ENCODE data around the gene DDR2.

Gene DDR2

DNA sequence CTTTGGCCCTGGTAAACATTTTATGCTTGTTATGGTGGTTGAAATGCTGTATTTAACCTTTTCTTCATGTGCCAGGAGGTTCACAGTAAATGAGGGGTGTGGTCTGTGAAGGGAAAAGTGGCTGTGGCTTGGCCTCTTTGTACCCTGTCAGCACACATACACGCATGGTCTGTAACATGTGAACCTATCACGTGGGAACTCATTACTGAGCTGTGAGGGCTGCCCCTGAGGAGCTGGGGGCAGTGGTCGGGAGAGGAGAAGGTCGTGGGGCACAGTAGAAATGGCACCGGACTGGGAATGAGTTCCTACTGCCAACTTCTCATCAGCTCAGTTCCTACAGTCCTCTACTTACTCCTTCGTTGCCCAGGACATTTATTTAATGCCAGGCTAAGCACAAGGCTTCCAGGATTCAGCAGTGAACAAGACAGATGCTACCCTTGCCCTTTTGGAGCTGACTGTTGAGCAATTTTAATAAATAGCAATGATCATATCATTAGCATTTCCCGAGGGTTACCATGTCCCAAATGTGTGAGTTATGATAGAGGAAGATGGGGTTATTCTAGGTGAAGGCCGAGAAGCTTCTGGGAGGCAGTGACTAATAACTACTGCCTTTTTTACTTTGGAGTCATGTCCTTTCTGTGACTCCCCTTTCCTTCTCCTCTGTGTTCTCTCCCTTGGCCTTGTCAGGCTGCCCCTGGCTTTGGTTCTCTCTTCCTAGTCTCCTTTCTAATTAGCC is 38.8 kb downstream of the DDR2 start:
- DNase-seq (ENCODE audit: low spot score in 2 of 2) = no peak
- Histone ChIP-seq H3K4me1 (no peaks in the 10 kb centered on the region), H3K4me3 (no peak overlapping the region), H3K27me3 (ENCODE audit: low read depth) (no peaks in the 10 kb centered on the region), H3K9me3 (no peaks in the 10 kb centered on the region), H3K36me3 (replicated peaks) (no peaks in the 10 kb centered on the region)
- in situ Hi-C loops (cut with MboI; ENCODE audit: low sequenced_read_pairs) = no loop called here

DNA sequence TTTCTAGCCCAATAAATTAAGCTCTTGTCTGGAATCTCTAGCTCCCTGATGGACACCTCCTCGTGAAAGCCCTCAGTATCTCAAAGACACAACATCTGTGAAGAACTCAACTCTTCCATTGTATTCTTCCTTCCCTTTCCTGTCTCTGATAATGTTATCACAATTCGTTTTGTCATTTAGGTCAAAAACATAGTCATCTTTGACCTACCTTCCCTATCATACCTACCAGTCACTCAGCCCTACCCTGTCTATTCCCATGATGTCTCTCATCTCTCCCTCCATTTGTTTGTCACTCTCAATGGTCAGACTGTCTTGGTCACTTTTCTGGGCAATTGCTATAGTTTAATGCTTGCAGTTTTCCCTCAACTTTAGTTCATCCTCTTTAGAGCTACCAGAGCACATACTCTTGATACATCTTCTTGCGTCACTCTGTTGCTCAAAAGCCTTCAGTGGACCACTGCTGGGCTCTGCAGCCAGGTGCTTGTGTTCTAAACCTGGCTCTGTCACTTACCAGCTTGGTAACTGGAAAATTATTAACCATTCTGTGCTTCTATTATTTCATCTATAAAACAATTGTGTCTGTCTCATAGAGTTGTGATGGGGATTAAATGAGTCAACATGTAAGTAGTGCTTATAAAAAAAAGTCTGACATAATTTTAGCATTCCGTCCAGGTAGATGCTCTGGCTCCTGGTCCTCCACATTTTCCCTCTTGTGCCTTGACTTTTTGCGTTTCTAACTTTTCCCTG is 39.6 kb downstream of the DDR2 start:
- no peak for DNase-seq (ENCODE audit: low spot score in 2 of 2)
- Histone ChIP-seq H3K27me3 (ENCODE audit: low read depth) (no peaks in the 10 kb centered on the region), H3K9me3 (no peaks in the 10 kb centered on the region), H3K36me3 (replicated peaks) (no peaks in the 10 kb centered on the region), H3K4me3 (no peak overlapping the region), H3K4me1 (no peaks in the 10 kb centered on the region)
- in situ Hi-C loops (cut with MboI; ENCODE audit: low sequenced_read_pairs) = no loop called here

DNA sequence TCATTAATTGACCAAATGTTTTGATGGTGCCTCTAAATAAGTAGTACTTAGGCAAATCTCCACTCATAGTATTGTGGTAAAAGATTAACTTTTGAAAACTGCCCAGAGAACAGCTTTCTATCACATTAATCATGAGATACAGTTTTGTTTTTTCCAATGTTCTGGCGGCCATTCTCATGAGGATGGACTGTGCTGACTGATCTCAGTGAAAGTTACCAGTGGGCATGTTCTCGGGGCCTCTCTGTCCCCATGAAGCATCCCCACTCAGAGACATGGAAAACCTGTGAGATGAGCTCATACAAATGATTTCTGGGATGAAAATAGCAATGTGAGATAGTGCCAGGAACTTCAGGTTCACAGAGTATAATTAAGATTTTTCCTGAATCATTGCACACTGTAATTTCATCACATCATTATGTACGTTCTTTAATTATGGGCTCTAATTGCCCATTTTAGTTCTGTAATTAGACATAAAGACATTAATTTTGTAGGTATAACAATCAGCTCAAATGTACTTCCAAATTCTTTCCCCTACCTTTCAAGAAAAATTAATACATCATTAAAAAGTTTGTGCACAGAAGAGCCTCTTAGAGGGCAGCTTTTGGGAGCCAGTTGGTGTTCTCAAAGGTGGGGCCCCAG is 40.5 kb downstream of the DDR2 start:
- no peak for DNase-seq (ENCODE audit: low spot score in 2 of 2)
- H3K36me3 ChIP-seq (replicated peaks) = no peaks in the 10 kb centered on the region
- no peak overlapping the region for H3K4me3 ChIP-seq
- no peaks in the 10 kb centered on the region for H3K9me3 ChIP-seq
- H3K4me1 ChIP-seq = no peaks in the 10 kb centered on the region
- H3K27me3 ChIP-seq (ENCODE audit: low read depth) = no peaks in the 10 kb centered on the region
- in situ Hi-C loops (cut with MboI; ENCODE audit: low sequenced_read_pairs) = no loop called here

DNA sequence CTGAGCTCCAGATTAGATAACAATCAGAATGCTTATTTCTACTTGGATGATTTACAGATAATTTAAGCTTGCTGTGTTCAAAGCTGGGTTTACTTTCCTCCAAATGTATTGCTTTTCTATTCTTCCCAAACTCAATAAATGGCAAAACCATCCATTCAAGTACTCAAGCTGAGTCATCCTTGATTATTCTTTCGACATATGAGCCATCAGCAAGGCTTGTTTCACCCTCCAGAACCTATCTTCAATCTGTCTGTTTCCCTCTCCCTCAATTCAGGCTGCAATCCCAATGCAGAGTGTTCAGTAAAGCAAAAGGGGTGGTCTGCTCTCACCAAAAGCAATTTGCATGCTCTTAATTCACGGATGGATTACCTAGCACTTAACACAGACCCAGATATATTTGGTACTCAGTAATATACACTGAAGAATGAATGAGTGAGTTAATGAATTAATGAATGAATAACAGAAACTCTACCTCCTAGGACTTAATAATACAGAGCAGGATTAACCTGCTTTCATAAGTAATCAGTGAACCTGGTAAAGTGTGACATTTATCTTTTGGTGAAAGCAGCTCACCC is 41.9 kb downstream of the DDR2 start:
- no peaks in the 10 kb centered on the region for H3K27me3 ChIP-seq (ENCODE audit: low read depth)
- no peak for DNase-seq (ENCODE audit: low spot score in 2 of 2)
- no peaks in the 10 kb centered on the region for H3K36me3 ChIP-seq (replicated peaks)
- H3K4me3 ChIP-seq = no peak overlapping the region
- no peaks in the 10 kb centered on the region for H3K4me1 ChIP-seq
- no peaks in the 10 kb centered on the region for H3K9me3 ChIP-seq
- in situ Hi-C loops (cut with MboI; ENCODE audit: low sequenced_read_pairs) = no loop called here

DNA sequence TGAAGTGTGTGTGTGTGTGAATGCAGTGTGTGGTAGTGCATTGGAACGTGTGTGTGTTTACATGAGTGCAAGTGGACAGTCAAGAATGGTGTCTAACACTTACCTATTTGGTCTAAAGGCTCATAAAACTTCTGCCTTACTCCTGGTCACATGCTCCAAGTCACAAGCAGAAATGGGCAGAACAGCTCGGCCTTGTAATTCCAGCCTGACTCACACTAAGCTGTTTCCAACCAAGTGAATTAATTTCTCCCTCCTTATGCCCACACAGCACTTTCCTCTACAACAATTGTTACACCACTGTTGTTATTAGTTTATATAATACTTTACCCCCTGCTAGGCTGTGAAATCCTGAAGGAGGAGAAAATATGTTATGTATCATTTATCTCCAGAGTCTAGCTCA is 43.8 kb downstream of the DDR2 start:
- Histone ChIP-seq H3K9me3 (no peaks in the 10 kb centered on the region), H3K36me3 (replicated peaks) (no peaks in the 10 kb centered on the region), H3K4me3 (no peak overlapping the region), H3K4me1 (no peaks in the 10 kb centered on the region), H3K27me3 (ENCODE audit: low read depth) (no peaks in the 10 kb centered on the region)
- no peak for DNase-seq (ENCODE audit: low spot score in 2 of 2)
- in situ Hi-C loops (cut with MboI; ENCODE audit: low sequenced_read_pairs) = no loop called here

DNA sequence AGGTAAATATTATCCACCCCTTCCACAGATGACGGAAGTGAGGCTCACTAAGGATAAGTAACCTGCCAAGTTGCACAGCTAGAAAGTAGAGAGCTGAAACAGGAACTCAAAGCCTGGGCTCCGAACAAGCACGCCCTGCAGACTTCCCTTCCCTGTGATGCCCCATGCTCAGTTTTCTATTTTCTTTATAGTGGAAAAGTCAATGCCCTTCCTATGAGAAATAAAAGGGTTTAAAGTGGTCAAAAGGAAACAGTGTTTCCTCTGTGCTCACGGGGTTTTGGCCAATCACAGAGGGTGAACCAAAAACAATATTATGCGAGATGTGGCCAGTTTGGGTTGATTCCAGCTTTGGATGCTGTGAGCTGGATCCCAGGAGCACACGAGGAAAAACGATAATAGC is 44.5 kb downstream of the DDR2 start:
- Histone ChIP-seq H3K27me3 (ENCODE audit: low read depth) (no peaks in the 10 kb centered on the region), H3K36me3 (replicated peaks) (no peaks in the 10 kb centered on the region), H3K9me3 (no peaks in the 10 kb centered on the region), H3K4me1 (no peaks in the 10 kb centered on the region), H3K4me3 (no peak overlapping the region)
- in situ Hi-C loops (cut with MboI; ENCODE audit: low sequenced_read_pairs) = no loop called here
- no peak for DNase-seq (ENCODE audit: low spot score in 2 of 2)

DNA sequence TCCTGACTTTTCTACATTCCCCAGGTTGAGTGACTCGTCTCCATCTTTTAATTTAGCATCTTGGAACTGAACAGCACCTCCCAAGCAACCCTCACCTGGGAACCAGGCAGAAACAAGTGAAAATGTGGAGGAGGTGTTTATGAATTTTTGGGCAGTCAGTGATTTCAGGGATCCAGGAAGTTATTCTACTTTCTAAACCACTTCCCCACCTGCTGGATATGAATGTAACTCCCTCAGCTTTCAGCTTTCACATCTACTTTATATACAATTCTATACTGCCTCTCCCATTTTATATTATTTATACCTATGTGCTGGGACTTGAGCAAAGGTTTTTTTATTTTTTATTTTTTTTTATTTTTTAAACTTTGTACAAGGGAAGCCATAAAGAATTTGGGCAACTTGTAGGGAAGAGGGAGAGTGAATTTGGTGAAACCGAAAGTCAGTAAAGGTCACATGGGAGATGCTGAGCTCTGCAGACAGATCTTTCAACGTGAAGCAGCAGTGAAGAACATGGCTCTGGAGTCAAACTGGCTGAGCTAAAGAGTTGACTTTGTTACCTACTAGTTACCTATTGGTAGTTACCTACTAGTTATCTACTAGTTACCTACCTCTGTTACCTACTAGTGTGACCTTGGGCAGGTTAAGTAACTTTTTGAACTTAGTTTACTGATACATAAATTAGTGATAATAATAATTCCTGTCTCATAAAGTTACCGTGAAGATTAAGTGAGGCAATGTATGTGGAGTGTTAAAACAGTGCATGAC is 45.5 kb downstream of the DDR2 start:
- no peaks in the 10 kb centered on the region for H3K27me3 ChIP-seq (ENCODE audit: low read depth)

DNA sequence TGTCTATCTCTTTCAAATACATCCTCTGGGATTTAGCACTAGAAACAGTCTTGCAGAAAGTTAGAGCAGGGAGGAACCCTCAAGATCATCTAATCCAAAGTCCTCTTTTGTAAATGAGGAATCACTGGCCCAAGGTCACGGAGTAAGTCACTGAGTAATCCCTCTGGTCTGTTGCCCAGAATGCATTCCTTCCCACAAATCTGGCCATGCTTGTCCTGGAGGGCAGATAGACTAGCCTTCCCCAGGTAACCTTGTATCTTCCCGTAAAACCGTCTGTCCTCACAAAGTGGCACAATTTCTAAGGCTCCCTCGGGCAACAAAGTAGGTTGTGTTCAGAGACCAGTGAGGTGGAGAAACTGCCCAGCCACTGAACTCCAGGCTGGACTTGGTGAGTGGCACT is 46.2 kb downstream of the DDR2 start:
- Histone ChIP-seq H3K27me3 (ENCODE audit: low read depth) (no peaks in the 10 kb centered on the region), H3K4me1 (no peaks in the 10 kb centered on the region), H3K36me3 (replicated peaks) (no peaks in the 10 kb centered on the region), H3K4me3 (no peak overlapping the region), H3K9me3 (no peaks in the 10 kb centered on the region)
- DNase-seq (ENCODE audit: low spot score in 2 of 2) = no peak
- in situ Hi-C loops (cut with MboI; ENCODE audit: low sequenced_read_pairs) = no loop called here

More for the DNA sequence above, 45.5 kb downstream of the DDR2 start:
- no peaks in the 10 kb centered on the region for H3K4me1 ChIP-seq
- in situ Hi-C loops (cut with MboI; ENCODE audit: low sequenced_read_pairs) = no loop called here
- DNase-seq (ENCODE audit: low spot score in 2 of 2) = no peak
- no peaks in the 10 kb centered on the region for H3K9me3 ChIP-seq
- H3K4me3 ChIP-seq = no peak overlapping the region
- no peaks in the 10 kb centered on the region for H3K36me3 ChIP-seq (replicated peaks)

DNA sequence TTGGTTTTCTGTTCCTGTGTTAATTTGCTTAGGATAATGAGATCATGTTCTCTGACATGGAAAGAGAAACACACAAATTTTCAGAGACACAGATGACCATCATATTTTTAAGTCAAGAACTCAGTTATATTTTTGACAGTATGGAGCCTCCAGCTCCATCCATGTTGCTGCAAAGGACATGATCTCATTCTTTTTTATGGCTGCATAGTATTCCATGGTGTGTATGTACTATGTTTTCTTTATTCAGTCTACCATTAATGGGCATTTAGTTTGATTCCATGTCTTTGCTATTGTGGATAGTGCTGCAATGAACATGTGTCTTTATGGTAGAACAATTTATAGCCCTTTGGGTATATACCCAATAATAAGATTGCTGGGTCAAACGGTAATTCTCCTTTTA is 47.0 kb downstream of the DDR2 start:
- Histone ChIP-seq H3K9me3 (no peaks in the 10 kb centered on the region), H3K36me3 (replicated peaks) (no peaks in the 10 kb centered on the region), H3K27me3 (ENCODE audit: low read depth) (no peaks in the 10 kb centered on the region), H3K4me1 (no peaks in the 10 kb centered on the region), H3K4me3 (no peak overlapping the region)
- DNase-seq (ENCODE audit: low spot score in 2 of 2) = no peak
- in situ Hi-C loops (cut with MboI; ENCODE audit: low sequenced_read_pairs) = no loop called here

DNA sequence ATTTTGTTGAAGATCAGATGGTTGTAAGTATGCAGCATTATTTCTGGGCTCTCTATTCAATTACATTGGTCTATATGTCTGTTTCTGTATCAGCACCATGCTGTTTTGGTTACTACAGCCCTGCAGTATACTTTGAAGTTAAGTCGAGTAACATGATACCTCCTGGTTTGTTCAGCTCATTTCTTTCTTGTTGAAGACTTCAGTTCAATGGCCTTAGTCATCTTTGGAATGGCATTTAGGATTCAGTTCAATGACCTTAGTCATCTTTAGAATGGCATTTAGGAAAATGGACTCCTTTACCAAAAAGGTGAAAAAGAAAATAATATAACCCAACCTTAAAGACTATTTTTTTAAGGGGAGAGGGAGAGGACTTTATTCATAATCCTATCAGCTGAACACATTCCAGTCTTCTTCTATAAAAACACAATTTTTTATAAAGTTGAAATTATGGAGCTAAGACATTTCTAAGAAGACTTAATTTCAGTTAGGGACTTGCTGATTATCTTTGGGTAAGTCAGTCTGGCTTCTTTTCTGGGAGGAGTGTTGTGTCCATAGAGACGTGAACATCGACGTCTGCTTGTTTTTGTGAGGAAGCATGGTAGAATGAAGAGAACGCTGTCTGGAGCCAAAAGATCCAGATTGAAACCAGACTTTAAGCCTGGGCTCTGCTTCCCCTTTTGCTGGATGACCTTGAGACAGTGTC is 48.3 kb downstream of the DDR2 start:
- in situ Hi-C loops (cut with MboI; ENCODE audit: low sequenced_read_pairs) = no loop called here
- H3K4me1 ChIP-seq = no peaks in the 10 kb centered on the region
- no peaks in the 10 kb centered on the region for H3K36me3 ChIP-seq (replicated peaks)
- no peaks in the 10 kb centered on the region for H3K9me3 ChIP-seq
- no peak for DNase-seq (ENCODE audit: low spot score in 2 of 2)
- no peaks in the 10 kb centered on the region for H3K27me3 ChIP-seq (ENCODE audit: low read depth)
- no peak overlapping the region for H3K4me3 ChIP-seq

DNA sequence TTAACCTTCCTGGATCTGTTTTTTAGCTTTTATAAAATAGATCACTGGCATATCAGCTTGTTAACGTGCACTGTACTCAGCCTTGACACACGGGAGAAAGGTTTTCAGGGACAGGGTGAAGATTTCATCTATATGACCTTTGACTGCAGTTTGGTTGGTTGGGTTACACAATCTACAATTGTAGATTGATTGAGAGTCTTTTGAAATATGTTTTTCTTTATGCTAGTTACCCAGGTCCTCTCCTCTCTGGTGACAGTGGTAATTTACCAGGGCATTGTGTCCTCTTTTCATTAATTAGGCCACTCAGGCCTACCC is 48.8 kb downstream of the DDR2 start:
- no peaks in the 10 kb centered on the region for H3K36me3 ChIP-seq (replicated peaks)
- no peaks in the 10 kb centered on the region for H3K9me3 ChIP-seq
- no peak for DNase-seq (ENCODE audit: low spot score in 2 of 2)
- no peak overlapping the region for H3K4me3 ChIP-seq
- no peaks in the 10 kb centered on the region for H3K27me3 ChIP-seq (ENCODE audit: low read depth)
- H3K4me1 ChIP-seq = no peaks in the 10 kb centered on the region
- in situ Hi-C loops (cut with MboI; ENCODE audit: low sequenced_read_pairs) = no loop called here

DNA sequence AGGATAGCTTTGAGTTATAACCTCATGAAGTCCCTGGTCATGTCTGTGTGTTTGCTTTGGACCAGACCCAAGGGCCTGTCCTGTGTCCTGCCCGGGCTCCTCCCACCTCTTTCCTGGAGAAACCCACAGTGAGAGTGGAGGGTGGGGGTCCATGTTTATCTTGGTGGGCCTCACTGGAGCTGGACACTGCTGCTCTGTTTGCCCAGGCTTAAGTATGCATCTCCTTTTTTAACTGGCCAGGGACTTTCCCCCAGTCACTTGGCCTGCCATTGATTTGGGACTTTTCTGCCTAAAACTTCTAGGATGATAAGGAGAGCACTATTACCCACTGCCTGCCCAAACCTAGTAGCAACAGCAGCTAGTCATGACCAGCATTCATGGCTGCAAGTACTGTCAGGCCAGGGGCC is 49.8 kb downstream of the DDR2 start:
- DNase-seq (ENCODE audit: low spot score in 2 of 2) = no peak
- H3K9me3 ChIP-seq = no peaks in the 10 kb centered on the region
- H3K4me1 ChIP-seq = no peaks in the 10 kb centered on the region
- H3K4me3 ChIP-seq = no peak overlapping the region
- H3K36me3 ChIP-seq (replicated peaks) = no peaks in the 10 kb centered on the region
- H3K27me3 ChIP-seq (ENCODE audit: low read depth) = no peaks in the 10 kb centered on the region
- in situ Hi-C loops (cut with MboI; ENCODE audit: low sequenced_read_pairs) = no loop called here

DNA sequence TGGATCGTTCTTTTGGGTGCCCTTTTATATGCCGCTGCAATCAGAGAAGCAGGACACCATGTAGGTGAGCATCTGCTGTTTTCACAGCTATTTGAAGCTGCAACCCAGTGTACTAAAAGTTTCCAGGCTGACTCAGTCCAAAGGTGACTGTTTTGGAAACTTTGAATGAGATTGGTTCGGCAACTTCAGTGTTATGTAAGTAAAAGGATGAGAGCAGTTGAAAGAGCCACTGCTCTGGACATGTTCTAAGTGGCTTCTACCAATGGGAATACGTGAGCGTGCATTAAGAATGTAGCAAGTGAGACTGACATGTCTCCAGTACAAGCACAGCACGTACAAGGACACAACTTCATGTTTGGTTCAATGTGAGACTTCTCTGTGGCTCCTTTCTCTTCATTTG is 55.6 kb downstream of the DDR2 start:
- in situ Hi-C loops (cut with MboI; ENCODE audit: low sequenced_read_pairs) = no loop called here

More for the DNA sequence above, 55.6 kb downstream of the DDR2 start:
- no peaks in the 10 kb centered on the region for H3K27me3 ChIP-seq (ENCODE audit: low read depth)
- peaks cover 11% of the 10 kb centered on the region for H3K4me1 ChIP-seq
- no peaks in the 10 kb centered on the region for H3K9me3 ChIP-seq
- H3K36me3 ChIP-seq (replicated peaks) = no peaks in the 10 kb centered on the region
- H3K4me3 ChIP-seq = no peak overlapping the region
- DNase-seq (ENCODE audit: low spot score in 2 of 2) = no peak
